ENCODE measurements around the gene DDX10. TPM values are rescaled to one million over a fixed set of nuclear protein-coding genes. Genes with fewer than 3 reads are reported as not detected.
A peak's percentile ranks its signal among the peaks of the same experiment; 100 is the strongest.

The DDX10 gene
- total and polyA plus RNA-seq, 2 experiments from 2014 or later: 32.4 to 37.8 TPM

GRCh38 chr11:108959874-108960273, 295.0 kb downstream of the DDX10 start:
- H3K27ac ChIP-seq (ENCODE audit: low read depth): no peak overlapping the region
- H3K27me3 Mint-ChIP-seq (ENCODE audit: insufficient read depth, low read depth, poor library complexity): peaks cover 6% of the 10 kb centered on the region
- H3K9me3 Mint-ChIP-seq: no peaks in the 10 kb centered on the region; the same call in 2 of the 3 replicates
- H3K27me3 ChIP-seq (ENCODE audit: insufficient read depth): no peaks in the 10 kb centered on the region
- peaks cover 12% of the 10 kb centered on the region; the same call in 1 of the 2 replicates for H3K4me1 ChIP-seq (ENCODE audit: insufficient read depth)
- no peaks in the 10 kb centered on the region for H3F3A ChIP-seq (replicated peaks; ENCODE audit: low read depth)
- no peak overlapping the region for H3K4me2 ChIP-seq
- H3K79me2 ChIP-seq (replicated peaks; ENCODE audit: insufficient read depth): no peaks in the 10 kb centered on the region
- no peak overlapping the region for H3K4me3 Mint-ChIP-seq
- no peaks in the 10 kb centered on the region for H3K36me3 ChIP-seq (ENCODE audit: insufficient read depth)
- H3K27ac Mint-ChIP-seq: no peak overlapping the region
- no peaks in the 10 kb centered on the region for H3K36me3 Mint-ChIP-seq (ENCODE audit: low read depth)
- H2AFZ ChIP-seq: peak overlapping the region; percentile 88; the same call in 1 of the 2 replicates
- H4K20me1 ChIP-seq (replicated peaks; ENCODE audit: insufficient read depth): no peaks in the 10 kb centered on the region
- DNase-seq (ENCODE audit: low spot score) (no peak), ATAC-seq (no peak; the same call in 2 of the 3 replicates)
- H3K4me1 Mint-ChIP-seq: peaks cover 29% of the 10 kb centered on the region
- H3K9me2 ChIP-seq (ENCODE audit: insufficient read depth): no peaks in the 10 kb centered on the region
- no peak for TF ChIP-seq CREB1 (CRISPR knock-in tag; IDR thresholded peaks at IDR 0.05; ENCODE audit: low read depth)
- TF ChIP-seq ZNF331 (CRISPR knock-in tag; IDR thresholded peaks at IDR 0.05; ENCODE audit: low read depth): no peak
- no peak for TF ChIP-seq JUNB (IDR thresholded peaks at IDR 0.05; ENCODE audit: unreplicated experiment)
- no peak for TF ChIP-seq EZH2 (IDR thresholded peaks at IDR 0.05; ENCODE audit: low read depth, unreplicated experiment)
- TF ChIP-seq ZNF114 (CRISPR knock-in tag; IDR thresholded peaks at IDR 0.05): no peak
- TF ChIP-seq REST (IDR thresholded peaks at IDR 0.05; ENCODE audit: unreplicated experiment): no peak
- TF ChIP-seq EZH2phosphoT487 (IDR thresholded peaks at IDR 0.05; ENCODE audit: unreplicated experiment): no peak
- TF ChIP-seq STAT1 (IDR thresholded peaks at IDR 0.05; ENCODE audit: unreplicated experiment): no peak
- no peak for TF ChIP-seq CTCF (conservative IDR thresholded peaks at IDR 0.05; ENCODE audit: low read depth in 2 of 2)
- TF ChIP-seq NANOG (IDR thresholded peaks at IDR 0.05; ENCODE audit: borderline replicate concordance): no peak
- no peak for TF ChIP-seq ETS1 (IDR thresholded peaks at IDR 0.05)
- no peak for TF ChIP-seq POLR2AphosphoS5 (IDR thresholded peaks at IDR 0.05; ENCODE audit: low read depth)
- H3K4me3 ChIP-seq: no peak overlapping the region
